Suppressor macrophage (primary cell): ENCODE data around the gene DNMT3L.
"Not testable (repeated sequence)": the region's sequence is repeated elsewhere in the genome, so short reads cannot be mapped to it uniquely, and the experiment has no call there.

Source experiments
- DNase-seq, 4 experiments: peaks; one replicate each; pipeline ENCODE4 v3.0.0-alpha.2; 2020 to 2022

The DNMT3L gene

DNA sequence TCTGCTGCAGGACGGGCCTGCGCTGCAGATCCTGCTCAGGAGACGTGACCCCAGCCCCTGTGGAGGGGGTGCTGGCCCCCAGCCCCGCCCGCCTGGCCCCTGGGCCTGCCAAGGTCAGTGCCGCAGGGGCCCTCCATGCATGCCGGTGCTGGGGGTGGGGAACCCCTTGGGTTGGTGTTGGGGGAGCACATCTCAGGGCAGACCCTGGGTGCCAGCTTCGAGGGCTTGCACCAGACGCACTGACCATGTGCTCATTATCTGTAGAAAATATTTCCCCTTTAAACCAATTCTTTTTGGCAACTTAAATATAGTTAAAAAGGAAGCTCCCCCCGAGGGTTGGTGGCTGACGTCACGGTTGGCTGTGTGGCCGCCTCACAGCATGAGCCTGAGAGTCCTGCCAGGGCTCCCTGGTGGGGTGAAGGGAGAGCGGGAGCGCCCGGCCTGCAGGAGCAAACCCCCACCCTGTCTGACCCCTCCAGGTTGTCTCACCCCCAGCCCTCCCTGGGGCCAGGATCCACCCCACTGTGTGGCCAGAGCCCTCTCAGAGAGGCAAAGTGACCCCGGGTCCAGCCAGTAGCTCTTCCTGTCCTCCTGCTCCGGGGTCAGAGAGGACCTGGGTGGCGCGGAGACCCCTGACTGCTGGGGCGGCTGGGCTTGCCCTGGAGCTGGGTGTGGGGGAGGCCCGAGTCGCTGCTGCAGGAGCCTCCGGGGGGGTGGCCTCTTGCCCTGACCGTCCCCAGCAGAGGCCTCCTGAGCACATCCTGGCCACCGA lies 32.9 kb upstream of the DNMT3L start:
- DNase-seq: peak; percentile 68 to 77 (median 73)

GRCh38 chr21:44293551-44294231 lies 32.0 kb upstream of the DNMT3L start:
- no peak for DNase-seq

DNA sequence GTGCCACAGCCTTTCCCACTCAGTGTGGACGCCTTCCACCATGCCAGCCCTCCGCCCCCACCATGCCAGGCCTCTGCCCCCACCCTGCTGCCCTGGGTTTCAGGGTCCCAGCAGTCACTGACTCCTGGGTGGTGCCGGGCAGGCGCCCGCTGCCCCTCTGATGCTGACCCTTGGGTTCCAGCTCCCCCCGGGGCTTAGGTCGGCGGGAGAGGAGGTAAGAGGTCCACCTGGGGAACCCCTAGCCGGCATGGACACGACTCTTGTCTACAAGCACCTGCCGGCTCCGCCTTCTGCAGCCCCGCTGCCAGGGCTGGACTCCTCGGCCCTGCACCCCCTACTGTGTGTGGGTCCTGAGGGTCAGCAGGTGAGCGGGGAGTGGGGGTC lies 31.1 kb upstream of the DNMT3L start:
- no peak for DNase-seq

- no peak for DNase-seq
Observed at GRCh38 chr21:44291936-44292811, 30.5 kb upstream of the DNMT3L start.

- no peak for DNase-seq
Observed at GRCh38 chr21:44291078-44291935, 29.6 kb upstream of the DNMT3L start.

GRCh38 chr21:44290327-44291077 lies 28.8 kb upstream of the DNMT3L start:
- DNase-seq: no peak

GRCh38 chr21:44289381-44290010 lies 27.8 kb upstream of the DNMT3L start:
- DNase-seq: no peak

DNA sequence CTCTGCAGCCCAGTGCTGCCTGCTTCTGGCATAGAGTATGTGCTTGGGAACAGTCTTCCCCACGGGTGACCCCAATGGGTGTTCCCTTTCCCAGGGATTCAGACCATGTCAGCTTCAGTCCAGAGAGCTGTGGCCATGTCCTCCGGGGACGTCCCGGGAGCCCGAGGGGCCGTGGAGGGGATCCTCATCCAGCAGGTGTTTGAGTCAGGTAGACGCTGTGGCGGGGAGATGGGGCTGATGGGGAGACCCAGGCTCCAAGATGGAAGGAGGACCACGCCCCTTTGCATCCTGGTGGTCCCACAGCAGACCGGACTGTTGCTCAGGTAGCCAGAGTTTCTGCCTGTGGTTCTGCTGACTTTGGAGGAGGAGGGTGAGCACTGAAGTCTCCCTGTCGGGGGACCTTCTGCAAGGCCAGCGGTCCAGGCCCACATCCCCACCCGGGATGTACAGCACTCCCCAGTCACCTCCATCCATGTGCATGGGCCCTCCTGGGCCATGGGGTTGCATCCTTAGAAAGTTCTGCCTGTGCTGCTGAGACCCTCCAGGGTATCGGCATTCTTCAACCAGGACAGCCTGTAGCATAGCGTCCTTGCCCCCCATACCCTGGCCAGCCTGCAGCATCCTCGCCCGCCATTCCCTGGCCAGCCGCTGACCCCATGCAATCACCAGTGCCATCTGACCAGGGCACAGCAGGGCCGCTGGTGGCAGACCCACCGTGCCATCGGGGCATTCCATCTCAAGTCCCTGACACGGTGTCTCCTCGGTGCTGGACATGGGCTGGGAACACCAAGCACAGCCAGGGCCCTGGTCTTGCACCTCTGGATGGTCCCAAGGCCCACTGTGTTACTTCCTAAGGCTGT lies 26.8 kb upstream of the DNMT3L start:
- no peak for DNase-seq

GRCh38 chr21:44286716-44287632 lies 25.3 kb upstream of the DNMT3L start:
- DNase-seq: peak in 3 of 4 experiments; percentile 23 to 44 (median 32)

- no peak for DNase-seq
Observed at GRCh38 chr21:44286086-44286715, 24.5 kb upstream of the DNMT3L start.

GRCh38 chr21:44285138-44285992 lies 23.7 kb upstream of the DNMT3L start, which contains the start of gene AIRE:
TSS of gene AIRE (plus strand) at chr21:44285876. CDS start at chr21:44286007, 131 bp downstream.
- peak in 3 of 4 experiments; percentile 41 to 46 (median 45) for DNase-seq

GRCh38 chr21:44283948-44284347 lies 22.3 kb upstream of the DNMT3L start:
- no peak for DNase-seq

- not testable (repeated sequence) for DNase-seq
Observed at GRCh38 chr21:44283211-44283785, 21.6 kb upstream of the DNMT3L start.

GRCh38 chr21:44282370-44282769 lies 20.7 kb upstream of the DNMT3L start:
- DNase-seq: no peak

DNA sequence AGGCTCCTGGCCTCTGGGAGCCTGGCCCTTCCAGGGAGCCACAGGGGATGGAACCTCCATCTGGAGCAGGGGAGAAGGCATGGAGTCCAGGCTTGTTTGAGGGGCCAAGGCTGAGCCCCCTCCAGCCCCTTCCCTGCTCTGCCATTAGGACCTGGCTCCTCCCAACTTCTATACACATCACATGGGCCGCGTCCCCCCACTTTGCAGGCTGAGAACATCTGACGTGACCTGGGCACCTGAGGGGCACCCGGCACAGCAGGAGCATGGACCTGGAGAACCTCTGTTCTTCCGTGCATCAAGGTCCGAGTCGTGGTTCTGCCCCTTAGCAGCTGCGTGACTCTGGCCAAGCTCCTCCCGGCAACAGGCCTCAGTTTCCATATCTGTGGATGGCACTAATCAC lies 20.1 kb upstream of the DNMT3L start:
- no peak for DNase-seq

GRCh38 chr21:44279354-44280260 lies 17.9 kb upstream of the DNMT3L start:
- no peak for DNase-seq
